Progenitor cell of endocrine pancreas (in vitro differentiated cells): ENCODE data around the gene CLASP2. TPM values are rescaled to one million over a fixed set of nuclear protein-coding genes. Genes with fewer than 3 reads are reported as not detected.

Experiments
- DNase-seq: peaks from one replicate; pipeline ENCODE4 v3.0.0; 2021; ENCODE audit warnings: low spot score; ENCODE audit not compliant: unreplicated experiment
- H3K27ac Mint-ChIP-seq: 2 replicates; pipeline ENCODE4 v1.8.0; 2021; ENCODE audit warnings: mild to moderate bottlenecking, moderate library complexity, mixed read lengths
- H3K27me3 Mint-ChIP-seq: 2 replicates; pipeline ENCODE4 v1.8.0; 2021; ENCODE audit warnings: mixed read lengths
- H3K36me3 Mint-ChIP-seq: 2 replicates; pipeline ENCODE4 v1.8.0; 2022; ENCODE audit warnings: mixed read lengths; ENCODE audit not compliant: insufficient read depth
- H3K4me1 Mint-ChIP-seq: 2 replicates; pipeline ENCODE4 v1.8.0; 2021; ENCODE audit warnings: low read depth, mixed read lengths
- H3K4me3 Mint-ChIP-seq: 2 replicates; pipeline ENCODE4 v1.8.0; 2021; ENCODE audit warnings: low read depth, mild to moderate bottlenecking, moderate library complexity, mixed read lengths
- H3K9me3 Mint-ChIP-seq: 2 replicates; pipeline ENCODE4 v1.8.0; 2021; ENCODE audit warnings: low read depth, mixed read lengths
- total RNA-seq: library from RNA; stranded (reverse); gene quantifications from 2 replicates; pipeline ENCODE4 v1.2.1, GENCODE V29; 2021
- TF ChIP-seq, protein P1 (sequence below): fragments of 200-600 bp; sonication (generic); IDR thresholded peaks from one replicate; pipeline ENCODE4 v1.5.0; 2021; ENCODE audit warnings: antibody characterized with exemption, mild to moderate bottlenecking; ENCODE audit not compliant: unreplicated experiment

Gene CLASP2
- total RNA-seq, 1 donor from 2014 or later = 58.4 TPM

DNA sequence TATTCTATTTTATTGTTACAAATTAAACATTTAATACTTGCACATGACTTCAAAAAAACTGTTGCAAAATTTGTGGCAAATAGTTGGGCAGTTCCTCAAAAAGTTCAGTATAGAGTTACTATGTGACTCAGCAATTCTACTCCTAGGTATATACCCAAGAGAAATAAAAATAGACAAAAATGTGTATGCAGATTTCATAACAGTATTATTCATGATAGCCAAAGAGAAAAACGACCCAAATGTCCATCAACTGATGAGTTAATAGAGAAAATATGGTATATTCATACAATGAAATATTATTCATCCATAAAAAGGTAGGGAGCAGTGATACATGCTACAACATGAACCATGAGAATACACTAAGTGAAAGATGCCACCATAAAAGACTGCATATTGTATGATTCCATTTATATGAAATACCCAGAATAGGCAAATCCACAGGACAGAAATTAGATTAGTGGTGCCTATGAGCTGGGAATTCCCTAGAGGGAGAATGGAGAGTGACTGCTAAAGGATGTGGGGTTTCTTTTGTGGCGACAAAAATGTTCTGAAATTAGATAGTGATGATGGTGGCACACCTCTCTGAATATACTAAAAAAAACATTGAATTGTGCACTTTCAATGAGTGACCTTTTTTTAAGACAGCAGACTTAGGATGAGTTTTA is 31.6 kb upstream of the CLASP2 start:
- no peak overlapping the region for H3K4me3 Mint-ChIP-seq
- no peaks in the 10 kb centered on the region for H3K4me1 Mint-ChIP-seq
- no peaks in the 10 kb centered on the region for H3K27me3 Mint-ChIP-seq
- DNase-seq = no peak
- no peak overlapping the region for H3K27ac Mint-ChIP-seq
- TF ChIP-seq, protein P1, sequence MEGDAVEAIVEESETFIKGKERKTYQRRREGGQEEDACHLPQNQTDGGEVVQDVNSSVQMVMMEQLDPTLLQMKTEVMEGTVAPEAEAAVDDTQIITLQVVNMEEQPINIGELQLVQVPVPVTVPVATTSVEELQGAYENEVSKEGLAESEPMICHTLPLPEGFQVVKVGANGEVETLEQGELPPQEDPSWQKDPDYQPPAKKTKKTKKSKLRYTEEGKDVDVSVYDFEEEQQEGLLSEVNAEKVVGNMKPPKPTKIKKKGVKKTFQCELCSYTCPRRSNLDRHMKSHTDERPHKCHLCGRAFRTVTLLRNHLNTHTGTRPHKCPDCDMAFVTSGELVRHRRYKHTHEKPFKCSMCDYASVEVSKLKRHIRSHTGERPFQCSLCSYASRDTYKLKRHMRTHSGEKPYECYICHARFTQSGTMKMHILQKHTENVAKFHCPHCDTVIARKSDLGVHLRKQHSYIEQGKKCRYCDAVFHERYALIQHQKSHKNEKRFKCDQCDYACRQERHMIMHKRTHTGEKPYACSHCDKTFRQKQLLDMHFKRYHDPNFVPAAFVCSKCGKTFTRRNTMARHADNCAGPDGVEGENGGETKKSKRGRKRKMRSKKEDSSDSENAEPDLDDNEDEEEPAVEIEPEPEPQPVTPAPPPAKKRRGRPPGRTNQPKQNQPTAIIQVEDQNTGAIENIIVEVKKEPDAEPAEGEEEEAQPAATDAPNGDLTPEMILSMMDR = no peak
- no peaks in the 10 kb centered on the region for H3K36me3 Mint-ChIP-seq
- H3K9me3 Mint-ChIP-seq = peaks cover 5% of the 10 kb centered on the region

DNA sequence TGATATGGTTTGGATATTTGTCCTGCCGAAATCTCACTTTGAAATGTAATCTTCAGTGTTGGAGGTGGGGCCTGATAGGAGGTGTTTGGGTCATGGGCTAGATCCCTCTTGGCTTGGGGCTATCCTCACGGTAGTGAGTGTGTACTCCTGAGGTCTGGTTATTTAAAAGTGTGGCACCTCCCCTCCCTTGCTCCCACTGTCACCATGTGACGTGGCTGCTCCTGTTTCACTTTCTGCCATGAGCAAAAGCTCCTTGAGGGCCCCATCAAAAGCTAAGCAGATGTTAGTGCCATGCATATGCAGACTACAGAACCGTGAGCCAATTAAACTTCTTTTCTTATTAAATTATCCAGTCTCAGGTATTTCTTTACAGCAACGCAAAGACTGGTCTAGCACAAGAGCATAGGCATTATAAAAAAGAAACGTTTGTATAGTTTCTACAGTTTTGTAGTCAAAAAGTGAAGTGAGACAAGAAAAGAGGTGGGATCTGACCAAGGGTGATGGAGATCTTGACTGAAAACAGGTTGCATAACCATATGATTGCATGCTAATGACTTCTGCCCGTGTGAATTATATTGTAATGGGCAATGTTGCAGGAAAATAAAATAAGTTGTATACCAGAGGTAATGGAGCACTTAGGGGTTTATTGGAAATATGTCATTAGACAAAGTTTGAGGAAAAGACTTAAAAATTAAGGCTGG is 28.5 kb upstream of the CLASP2 start:
- no peak for DNase-seq
- no peaks in the 10 kb centered on the region for H3K27me3 Mint-ChIP-seq
- H3K4me3 Mint-ChIP-seq = no peak overlapping the region
- H3K4me1 Mint-ChIP-seq = no peaks in the 10 kb centered on the region
- no peaks in the 10 kb centered on the region for H3K9me3 Mint-ChIP-seq
- TF ChIP-seq, protein P1 = no peak
- no peak overlapping the region for H3K27ac Mint-ChIP-seq
- H3K36me3 Mint-ChIP-seq = no peaks in the 10 kb centered on the region

DNA sequence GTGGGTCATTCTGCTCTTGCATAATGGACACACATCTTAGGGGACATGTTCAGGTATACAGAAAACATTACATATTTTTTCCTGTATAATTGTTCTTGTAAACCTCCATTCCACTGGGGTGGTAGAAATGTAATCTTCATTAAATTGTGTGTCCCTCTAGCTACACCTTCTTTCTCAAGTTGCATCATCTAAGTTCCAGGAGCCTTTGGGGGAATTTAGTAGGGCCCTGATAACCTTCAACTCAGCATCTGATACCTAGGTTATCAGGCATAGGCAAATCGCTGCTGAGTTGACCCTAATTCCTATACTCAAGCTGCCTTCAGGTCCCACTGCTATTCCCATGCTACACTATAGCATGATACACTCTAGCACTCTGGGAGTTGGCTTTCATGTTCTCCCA is 19.1 kb upstream of the CLASP2 start:
- Mint-ChIP-seq H3K4me3 (no peak overlapping the region), H3K36me3 (no peaks in the 10 kb centered on the region), H3K27ac (no peak overlapping the region), H3K9me3 (peaks cover 6% of the 10 kb centered on the region), H3K4me1 (no peaks in the 10 kb centered on the region), H3K27me3 (peaks cover 16% of the 10 kb centered on the region)
- TF ChIP-seq, protein P1 = no peak
- no peak for DNase-seq

DNA sequence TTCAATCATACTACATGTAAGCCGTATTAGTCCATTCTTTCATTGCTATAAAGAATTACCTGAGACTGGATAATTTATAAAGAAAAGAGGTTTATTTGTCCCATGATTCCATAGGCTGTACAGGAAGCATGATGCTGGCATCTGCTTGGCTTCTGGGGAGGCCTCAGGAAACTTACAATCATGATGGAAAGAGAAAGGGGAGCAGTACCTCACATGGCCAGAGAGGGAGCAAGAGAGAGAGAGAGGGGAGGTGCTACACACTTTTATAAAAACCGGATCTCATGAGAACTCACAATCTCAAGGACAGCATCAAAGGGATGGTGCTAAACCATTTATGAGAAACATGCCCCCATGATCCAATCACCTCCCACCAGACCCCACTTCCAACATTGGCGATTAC is 14.3 kb upstream of the CLASP2 start:
- Mint-ChIP-seq H3K9me3 (peaks cover 7% of the 10 kb centered on the region), H3K27ac (no peak overlapping the region), H3K27me3 (peaks cover 15% of the 10 kb centered on the region), H3K36me3 (no peaks in the 10 kb centered on the region), H3K4me3 (no peak overlapping the region), H3K4me1 (no peaks in the 10 kb centered on the region)
- TF ChIP-seq, protein P1 = peak; percentile 26
- DNase-seq = no peak

DNA sequence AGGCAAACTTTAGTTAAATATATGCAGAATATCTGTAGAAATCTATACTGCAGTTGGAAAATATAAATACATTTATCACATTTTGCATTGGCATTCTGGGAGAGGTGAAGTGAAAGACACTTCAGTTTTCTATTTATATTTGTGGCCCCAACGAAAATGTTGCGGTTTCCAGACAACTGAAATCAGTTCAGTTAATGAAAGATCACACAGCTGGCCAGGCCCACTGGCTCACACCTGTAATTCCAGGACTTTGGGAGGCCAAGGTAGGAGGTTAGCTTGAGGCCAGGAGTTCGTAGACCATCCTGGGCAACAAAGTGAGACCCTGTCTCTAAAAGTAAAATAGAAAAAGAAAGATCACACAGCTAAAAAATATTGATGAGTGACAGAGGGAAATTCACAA is 11.9 kb upstream of the CLASP2 start:
- Mint-ChIP-seq H3K27me3 (peaks cover 17% of the 10 kb centered on the region), H3K27ac (no peak overlapping the region), H3K4me1 (peaks cover under 1% of the 10 kb centered on the region), H3K4me3 (no peak overlapping the region), H3K36me3 (no peaks in the 10 kb centered on the region), H3K9me3 (peaks cover 7% of the 10 kb centered on the region)
- TF ChIP-seq, protein P1 = no peak
- DNase-seq = no peak
